ENCODE data around the gene CLEC20A. TPM values are rescaled to one million over a fixed set of nuclear protein-coding genes. Genes with fewer than 3 reads are reported as not detected.
A peak's percentile ranks its signal among the peaks of the same experiment; 100 is the strongest.
"Not testable (repeated sequence)": the region's sequence is repeated elsewhere in the genome, so short reads cannot be mapped to it uniquely, and the experiment has no call there.

CLEC20A gene
- total RNA-seq, 1 donor from 2014 or later = not detected

GRCh38 chr1:178504286-178504685 lies 7.5 kb upstream of the CLEC20A start:
- intact Hi-C loops (cut with DNase I) = no loop called here
- ATAC-seq (no peak), DNase-seq (ENCODE audit: missing footprints) (no peak)

GRCh38 chr1:178503849-178504248 lies 7.1 kb upstream of the CLEC20A start:
- intact Hi-C loops (cut with DNase I) = no loop called here
- no peak for ATAC-seq
- no peak for DNase-seq (ENCODE audit: missing footprints)

GRCh38 chr1:178503316-178503715 lies 6.6 kb upstream of the CLEC20A start:
- ATAC-seq; intact Hi-C loops (cut with DNase I); DNase-seq (ENCODE audit: missing footprints): not testable (repeated sequence)

- DNase-seq (ENCODE audit: missing footprints) (no peak), ATAC-seq (no peak)
- intact Hi-C loops (cut with DNase I) = no loop called here
These were observed 6.1 kb upstream of the CLEC20A start for GRCh38 chr1:178502856-178503255.

GRCh38 chr1:178502330-178502714 lies 5.6 kb upstream of the CLEC20A start:
- DNase-seq (ENCODE audit: missing footprints) (no peak), ATAC-seq (no peak)
- intact Hi-C loops (cut with DNase I) = no loop called here

GRCh38 chr1:178501705-178502329 lies 5.1 kb upstream of the CLEC20A start:
- DNase-seq (ENCODE audit: missing footprints) = peak; percentile 78
- ATAC-seq = peak; percentile 75
- intact Hi-C loops (cut with DNase I) = loop anchor here (2.0 kb wide), 1 partner anchor 191 kb away; no protein-coding TSS in a partner anchor

- DNase-seq (ENCODE audit: missing footprints) (no peak), ATAC-seq (no peak)
- intact Hi-C loops (cut with DNase I) = loop anchor here (2.0 kb wide), 1 partner anchor 190 kb away; no protein-coding TSS in a partner anchor
These were observed 4.3 kb upstream of the CLEC20A start for GRCh38 chr1:178500936-178501554.

- intact Hi-C loops (cut with DNase I) = loop anchor here (2.0 kb wide), 1 partner anchor 189 kb away; no protein-coding TSS in a partner anchor
- DNase-seq (ENCODE audit: missing footprints) (no peak), ATAC-seq (no peak)
These were observed 3.5 kb upstream of the CLEC20A start for GRCh38 chr1:178500091-178500770.

GRCh38 chr1:178498896-178499675 lies 2.3 kb upstream of the CLEC20A start:
- no peak for DNase-seq (ENCODE audit: missing footprints)
- intact Hi-C loops (cut with DNase I) = no loop called here
- ATAC-seq = no peak

GRCh38 chr1:178497903-178498478 lies 1.2 kb upstream of the CLEC20A start:
- no peak for ATAC-seq
- intact Hi-C loops (cut with DNase I) = no loop called here

GRCh38 chr1:178495741-178496409 lies 889 bp downstream of the CLEC20A start:
- intact Hi-C loops (cut with DNase I) = no loop called here
- no peak for DNase-seq (ENCODE audit: missing footprints)
- ATAC-seq = no peak

More at GRCh38 chr1:178497903-178498478, 1.2 kb upstream of the CLEC20A start:
- no peak for DNase-seq (ENCODE audit: missing footprints)

GRCh38 chr1:178495158-178495557 lies 1.6 kb downstream of the CLEC20A start:
- ATAC-seq = peak; percentile 36
- intact Hi-C loops (cut with DNase I) = no loop called here
- DNase-seq (ENCODE audit: missing footprints) = no peak

- intact Hi-C loops (cut with DNase I) = no loop called here
- ATAC-seq (peak; percentile 62), DNase-seq (ENCODE audit: missing footprints) (no peak)
These were observed 2.2 kb downstream of the CLEC20A start for GRCh38 chr1:178494569-178494971.

GRCh38 chr1:178493301-178493741 lies 3.4 kb downstream of the CLEC20A start:
- DNase-seq (ENCODE audit: missing footprints) = no peak
- intact Hi-C loops (cut with DNase I) = no loop called here
- no peak for ATAC-seq

GRCh38 chr1:178492341-178492740 lies 4.4 kb downstream of the CLEC20A start:
- intact Hi-C loops (cut with DNase I) = no loop called here

GRCh38 chr1:178491721-178492120 lies 5.0 kb downstream of the CLEC20A start:
- no peak for ATAC-seq
- DNase-seq (ENCODE audit: missing footprints) = no peak
- intact Hi-C loops (cut with DNase I) = no loop called here

More at GRCh38 chr1:178492341-178492740, 4.4 kb downstream of the CLEC20A start:
- no peak for ATAC-seq
- no peak for DNase-seq (ENCODE audit: missing footprints)

GRCh38 chr1:178490967-178491366 lies 5.8 kb downstream of the CLEC20A start:
- DNase-seq (ENCODE audit: missing footprints) = no peak
- ATAC-seq = no peak
- intact Hi-C loops (cut with DNase I) = no loop called here

- ATAC-seq (no peak), DNase-seq (ENCODE audit: missing footprints) (no peak)
- intact Hi-C loops (cut with DNase I) = no loop called here
These were observed 6.6 kb downstream of the CLEC20A start for GRCh38 chr1:178490136-178490535.

Measured in Right ventricle myocardium inferior (tissue), 1 donor.